ENCODE data around the gene STK25. TPM values are rescaled to one million over a fixed set of nuclear protein-coding genes. Genes with fewer than 3 reads are reported as not detected.

STK25 gene
- total RNA-seq, 1 donor from 2014 or later: 240 TPM

DNA sequence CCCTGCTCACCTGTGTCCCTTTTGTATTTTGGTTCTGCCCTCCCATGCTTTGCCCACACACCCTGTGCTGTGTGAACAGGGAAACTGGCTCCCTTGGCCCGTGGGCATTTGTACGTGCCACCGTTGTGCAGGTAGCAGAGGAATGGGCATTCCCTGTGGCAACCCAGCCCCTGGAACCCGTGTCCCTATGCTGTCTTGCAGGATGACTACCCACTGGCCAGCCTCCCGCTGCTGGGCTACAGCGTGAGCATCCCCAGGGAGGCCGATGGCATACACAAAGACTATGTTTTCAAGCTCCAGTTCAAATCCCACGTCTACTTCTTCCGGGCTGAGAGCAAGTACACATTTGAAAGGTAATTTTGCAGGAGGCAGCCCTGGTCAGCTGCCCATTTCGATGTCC is 15.3 kb downstream of the STK25 start:
- no peak for DNase-seq (ENCODE audit: low read depth)

DNA sequence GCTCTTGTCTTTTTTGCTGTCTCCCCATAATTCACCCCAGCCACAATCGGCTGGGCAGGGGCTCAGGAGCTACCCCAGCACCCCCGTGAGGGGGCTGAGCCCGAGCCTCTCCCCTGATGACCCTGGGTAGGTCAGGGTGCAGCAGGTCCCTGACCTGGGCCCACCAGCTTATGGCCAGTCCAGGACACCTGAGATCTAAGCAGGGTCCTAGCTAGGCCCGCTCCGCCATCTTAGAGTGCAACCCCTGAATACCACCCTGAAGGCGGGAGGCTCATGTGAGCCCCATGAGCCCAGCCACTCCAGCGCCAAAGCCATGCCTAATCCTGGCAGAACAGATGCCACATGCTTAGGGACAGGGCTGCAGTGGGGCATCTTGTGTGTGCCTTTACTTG is 16.2 kb downstream of the STK25 start:
- no peak for DNase-seq (ENCODE audit: low read depth)

DNA sequence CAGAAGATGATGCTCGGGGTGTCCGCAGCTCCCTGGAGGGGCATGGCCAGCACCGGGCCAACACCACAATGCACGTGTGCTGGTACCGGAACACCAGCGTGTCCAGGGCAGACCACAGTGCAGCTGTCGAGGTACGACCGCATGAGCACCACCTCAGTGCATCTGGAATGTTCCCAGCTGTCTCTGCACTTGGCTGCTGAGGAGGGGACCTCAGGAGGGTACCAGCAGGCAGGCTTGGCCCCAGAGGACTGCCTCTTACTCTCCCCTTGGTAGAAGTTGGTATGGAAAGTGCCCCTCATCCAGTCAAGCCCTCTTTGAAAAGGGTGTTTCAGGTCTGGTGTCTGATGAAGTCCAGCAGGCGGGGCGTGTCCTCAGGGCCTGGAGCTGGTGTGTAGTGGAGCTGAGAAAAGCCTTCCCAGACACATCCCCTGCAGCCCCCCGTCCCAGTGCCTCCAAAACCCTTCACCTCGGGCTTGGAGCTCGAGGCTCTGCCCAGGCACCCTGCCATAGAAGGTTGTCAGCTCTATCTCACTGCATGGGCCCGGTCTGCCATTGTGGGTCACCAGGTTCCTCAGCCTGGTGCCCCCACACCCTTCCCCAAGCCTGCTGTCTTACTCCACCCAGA is 16.7 kb downstream of the STK25 start:
- no peak for DNase-seq (ENCODE audit: low read depth)

DNA sequence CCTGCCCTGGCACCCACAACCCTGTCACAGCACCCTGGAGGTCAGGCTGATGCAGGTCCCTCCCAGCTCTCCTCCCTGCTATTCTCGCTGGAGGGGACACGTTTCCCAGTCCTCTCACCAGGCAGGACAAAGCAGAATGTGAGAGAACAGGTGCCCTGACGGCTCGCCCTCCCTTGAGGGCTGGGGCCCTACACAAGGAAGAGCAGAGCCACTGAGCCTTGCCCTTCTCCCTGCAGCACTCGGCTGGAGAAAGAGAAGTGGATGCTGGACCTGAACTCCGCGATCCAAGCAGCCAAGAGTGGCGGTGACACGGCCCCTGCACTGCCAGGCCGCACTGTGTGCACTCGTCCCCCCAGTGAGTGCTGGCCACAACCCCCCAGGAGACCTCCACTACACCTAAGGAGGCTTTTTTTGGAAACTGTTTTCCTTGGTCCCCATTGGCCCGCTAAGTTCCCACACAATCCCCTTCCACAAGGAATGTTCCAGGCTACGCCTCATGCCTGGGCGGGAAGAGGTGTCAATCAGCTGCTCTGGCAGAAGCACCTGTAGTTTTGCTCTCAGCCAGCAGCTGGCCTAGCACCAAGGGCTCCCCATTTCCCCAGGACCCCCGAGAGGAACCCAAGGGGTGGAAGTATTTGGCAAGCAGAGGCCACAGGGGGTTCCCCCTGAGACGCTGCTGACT is 17.4 kb downstream of the STK25 start:
- DNase-seq (ENCODE audit: low read depth): no peak

DNA sequence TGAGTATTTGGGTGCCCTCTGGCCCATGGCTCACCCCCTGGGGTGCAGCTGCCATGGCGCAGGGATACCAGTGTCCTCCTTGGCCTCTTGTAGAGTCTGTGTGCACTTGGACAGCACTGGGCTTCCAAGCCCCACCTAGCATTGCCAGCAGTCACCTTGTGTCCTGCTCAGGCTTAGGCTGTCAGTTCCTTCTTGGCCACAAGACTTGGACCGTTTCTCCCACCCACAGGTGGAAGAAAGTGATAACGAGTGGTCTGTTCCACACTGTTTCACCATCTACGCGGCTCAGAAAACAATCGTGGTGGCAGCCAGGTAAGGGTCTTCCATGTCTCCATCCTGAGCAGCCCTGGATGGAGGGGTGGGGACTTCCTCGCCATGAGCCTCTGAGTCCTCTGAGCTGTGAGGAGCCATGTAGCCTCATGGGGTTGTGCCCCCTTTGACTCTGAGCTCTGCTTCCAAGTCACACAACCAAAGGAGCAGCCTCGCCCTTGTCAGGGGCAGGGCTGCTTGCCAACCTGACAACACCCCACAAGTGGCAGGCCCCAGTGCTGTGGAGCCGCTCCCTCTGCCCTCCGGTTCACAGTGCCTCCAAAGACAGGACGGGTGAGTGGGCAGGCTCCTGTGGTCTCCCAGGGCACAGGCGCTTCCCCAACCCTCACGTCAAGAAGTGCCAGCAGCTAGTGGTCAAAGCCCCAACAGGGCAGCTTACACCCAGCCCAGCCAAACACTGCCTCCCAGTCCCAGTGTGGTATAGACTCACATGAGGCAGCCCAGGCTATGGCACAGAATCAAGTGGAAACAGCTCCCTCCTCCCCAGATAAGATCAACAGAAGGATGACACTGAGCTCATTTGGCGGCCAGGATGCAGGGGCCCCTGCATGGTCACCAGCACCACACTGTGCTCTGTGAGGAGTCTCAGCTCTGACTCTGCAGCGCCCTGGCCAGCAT is 18.4 kb downstream of the STK25 start:
- no peak for DNase-seq (ENCODE audit: low read depth)

DNA sequence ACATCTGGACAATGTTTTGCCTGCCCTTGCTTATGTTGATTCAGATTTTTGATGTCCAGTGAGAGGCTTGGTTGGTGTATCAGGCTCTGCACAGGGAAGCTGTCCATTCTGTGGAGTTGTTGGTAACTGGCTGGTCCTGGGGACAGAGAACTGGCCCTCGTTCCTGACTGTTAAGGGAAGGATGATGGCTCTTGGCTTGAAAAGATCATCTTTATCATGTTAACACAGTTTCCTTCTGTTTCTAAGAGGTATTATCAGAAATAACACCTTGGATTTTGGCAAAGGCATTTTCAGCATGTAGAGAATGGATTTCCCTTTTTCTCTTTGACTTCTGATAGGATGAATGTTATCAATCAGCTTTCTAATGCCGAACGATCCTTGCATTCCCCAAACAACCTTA is 19.3 kb downstream of the STK25 start:
- DNase-seq (ENCODE audit: low read depth): no peak

DNA sequence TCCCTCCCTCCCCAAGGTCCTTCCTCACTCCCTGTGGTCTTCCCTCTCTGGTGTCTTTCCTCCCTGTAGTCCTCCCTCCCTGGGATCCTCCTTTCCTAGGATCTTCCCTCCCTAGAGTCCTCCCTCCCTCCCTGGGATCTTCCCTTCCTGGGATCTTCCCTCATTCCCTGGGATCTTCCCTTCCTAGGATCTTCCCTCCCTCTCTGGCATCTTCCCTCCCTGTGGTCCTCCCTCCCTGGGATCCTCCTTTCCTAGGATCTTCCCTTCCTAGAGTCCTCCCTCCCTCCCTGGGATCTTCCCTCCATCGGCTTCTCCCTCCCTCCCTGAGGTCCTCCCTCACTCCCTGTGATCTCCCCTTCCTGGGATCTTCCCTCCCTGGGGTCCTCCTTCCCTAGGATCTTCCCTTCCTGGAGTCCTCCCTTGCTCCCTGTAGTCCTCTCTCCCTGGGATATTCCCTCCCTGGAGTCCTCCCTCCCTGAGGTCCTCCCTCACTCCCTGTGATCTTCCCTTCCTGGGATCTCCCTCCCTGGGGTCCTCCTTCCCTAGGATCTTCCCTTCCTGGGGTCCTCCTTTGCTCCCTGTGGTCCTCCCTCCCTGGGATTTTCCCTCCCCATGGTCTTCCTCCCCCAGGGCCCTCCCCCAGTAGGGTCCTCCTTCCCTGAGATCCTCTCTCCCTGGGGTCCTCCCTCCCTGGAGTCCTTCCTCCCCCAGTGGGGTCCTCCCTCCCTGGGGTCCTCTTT is 23.0 kb downstream of the STK25 start:
- no peak for DNase-seq (ENCODE audit: low read depth)

DNA sequence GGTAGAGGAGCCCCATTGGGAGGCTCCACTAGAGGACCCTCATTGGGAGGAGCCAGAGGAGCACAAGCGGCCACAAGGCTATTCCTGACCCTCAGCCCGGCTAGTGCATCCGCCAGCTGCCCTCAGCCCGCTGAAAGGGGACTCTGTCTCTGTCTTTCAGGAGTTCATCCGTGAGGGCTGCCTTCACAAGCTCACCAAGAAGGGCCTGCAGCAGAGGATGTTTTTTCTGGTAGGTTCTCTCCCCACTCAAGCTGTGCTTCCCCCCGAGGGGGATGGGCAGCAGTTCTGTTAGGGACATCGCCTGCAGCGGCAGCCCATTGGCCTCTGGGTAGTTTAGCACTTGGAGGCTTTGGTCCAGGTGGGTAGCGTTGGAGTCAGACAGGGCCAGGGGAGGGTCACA is 25.1 kb downstream of the STK25 start:
- DNase-seq (ENCODE audit: low read depth): no peak

DNA sequence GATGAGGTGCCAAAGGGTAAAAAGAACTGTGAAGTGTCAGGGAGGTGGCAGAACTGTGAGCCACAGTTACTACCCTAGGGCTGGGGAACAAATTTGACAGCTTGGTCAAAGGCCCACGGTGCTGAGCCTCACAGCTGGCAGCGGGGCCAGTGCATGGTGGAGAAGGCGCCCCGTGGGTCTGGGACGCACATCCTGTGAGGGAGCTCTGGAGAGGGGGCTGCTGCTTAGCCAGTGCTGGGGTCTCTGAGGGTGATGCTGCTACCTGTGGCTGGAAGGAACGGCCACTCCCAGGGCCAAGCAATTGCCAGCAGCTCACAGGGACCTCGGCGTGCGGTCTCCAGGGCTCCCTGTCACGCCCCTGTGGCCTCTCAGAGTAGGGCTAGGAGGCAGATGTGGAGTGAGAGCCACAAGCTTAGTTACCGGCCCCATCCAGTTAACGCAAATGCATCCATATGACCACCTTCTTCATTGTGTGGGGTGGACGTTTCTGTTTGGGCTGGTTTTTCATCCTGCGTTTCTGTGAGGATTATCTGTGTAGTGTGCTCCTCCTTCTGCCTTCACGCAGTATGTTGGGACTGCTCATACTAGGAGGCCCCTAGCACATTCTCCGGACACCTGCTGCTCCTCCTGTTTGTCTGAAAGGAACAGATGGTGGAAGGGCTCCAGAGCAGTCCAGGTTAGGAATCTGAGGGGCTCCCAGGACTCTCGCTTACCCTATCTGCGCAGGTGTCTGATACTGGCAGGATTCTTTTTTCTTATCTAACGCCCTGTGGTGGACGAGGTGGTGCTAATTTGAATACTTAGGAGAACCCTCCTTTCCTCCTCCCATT is 26.0 kb downstream of the STK25 start:
- DNase-seq (ENCODE audit: low read depth): no peak

DNA sequence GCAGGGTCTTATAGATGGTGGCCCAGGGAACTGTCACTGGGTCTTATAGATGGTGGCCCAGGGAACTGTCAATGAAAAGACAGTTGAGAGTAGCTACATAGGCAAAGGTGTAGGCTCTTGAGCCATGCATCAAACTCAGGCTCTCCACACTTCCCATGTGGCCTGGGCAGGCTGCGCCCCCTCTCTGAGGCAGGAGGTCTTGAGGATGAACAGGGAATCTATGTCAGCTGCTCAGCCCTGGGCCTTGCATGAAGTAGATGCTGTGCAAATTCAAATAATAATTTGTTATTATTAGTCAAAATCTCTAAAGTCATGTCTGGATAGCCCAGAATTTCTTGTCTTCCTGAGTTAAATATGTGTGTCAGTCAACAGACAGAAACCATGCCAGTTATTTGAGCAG is 26.7 kb downstream of the STK25 start:
- DNase-seq (ENCODE audit: low read depth): no peak

DNA sequence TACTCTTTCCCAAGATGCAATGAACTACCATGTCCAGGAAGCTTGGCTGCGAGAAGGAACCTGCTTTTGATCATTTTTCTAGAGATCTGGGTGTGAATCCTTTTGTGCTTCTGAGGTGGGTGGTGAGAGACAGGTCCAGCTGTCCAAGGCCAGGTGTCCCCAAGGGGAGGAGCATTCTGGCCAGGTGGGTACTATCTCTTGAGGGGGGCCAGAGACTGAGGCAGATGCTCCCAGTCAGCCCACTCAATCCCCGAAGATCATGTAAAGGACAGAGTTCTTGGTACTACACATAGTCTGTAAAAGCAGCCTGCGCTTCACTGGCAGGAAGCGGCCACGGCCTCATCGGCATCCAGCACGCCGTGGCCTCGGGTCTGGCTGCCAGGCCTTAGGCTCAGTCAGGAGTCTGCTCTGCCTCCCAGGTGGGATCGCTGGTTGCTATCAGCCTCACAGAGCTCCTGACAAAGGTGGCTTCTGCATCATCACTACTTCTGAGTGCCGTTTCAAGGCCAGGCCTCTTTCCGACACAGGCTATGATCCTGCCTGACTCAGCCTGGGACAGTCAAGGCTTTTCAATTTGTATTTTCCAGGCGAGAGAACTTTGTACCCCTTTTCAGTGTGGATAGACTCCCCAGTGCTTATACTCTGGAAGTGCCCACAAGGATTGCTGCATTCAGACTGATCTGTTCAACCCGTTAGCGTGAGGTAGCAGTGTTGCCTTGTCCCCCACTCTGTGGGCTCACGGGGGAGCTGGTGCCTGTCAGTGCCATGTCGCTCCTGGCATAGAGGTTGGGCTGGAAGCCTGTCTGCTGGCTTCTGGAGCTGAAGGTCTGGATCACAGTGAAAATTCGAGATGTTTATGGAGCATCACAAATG is 29.1 kb downstream of the STK25 start:
- DNase-seq (ENCODE audit: low read depth): no peak

DNA sequence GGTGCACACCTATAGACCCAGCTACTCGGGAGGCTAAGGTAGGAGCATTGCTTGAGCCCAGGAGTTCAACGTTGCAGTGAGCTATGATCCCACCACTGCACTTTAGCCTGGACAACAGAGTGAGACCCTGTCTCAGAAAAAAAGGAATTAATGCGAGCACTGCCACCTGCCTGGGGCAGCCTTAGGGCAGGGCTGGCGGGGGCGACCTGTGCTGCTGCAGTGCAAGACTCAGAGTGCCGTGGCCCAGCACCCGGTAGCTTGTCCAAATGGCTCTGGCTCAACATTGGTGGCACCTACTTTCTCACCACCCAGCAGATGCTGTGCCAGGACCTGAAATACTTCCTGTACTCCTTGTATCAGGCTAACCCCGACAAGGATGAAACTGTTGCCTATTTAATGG is 30.2 kb downstream of the STK25 start:
- no peak for DNase-seq (ENCODE audit: low read depth)

DNA sequence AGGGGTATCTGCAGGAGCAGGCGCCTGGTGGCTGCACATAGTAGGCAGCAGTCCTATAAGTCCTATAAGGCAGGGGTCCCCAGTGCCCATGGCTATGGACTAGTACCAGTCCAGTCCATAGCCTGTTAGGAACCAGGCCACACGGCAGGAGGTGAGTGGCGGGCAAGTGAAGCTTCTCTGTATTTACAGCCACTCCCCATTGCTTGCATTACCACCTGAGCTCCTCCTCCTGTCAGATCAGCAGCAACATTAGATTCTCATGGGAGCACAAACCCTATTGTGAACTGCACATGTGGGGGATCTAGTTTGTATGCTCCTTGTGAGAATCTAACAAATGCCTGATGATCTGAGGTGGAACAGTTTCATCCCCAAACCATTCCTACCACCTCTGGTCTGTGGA is 33.1 kb downstream of the STK25 start:
- no peak for DNase-seq (ENCODE audit: low read depth)

DNA sequence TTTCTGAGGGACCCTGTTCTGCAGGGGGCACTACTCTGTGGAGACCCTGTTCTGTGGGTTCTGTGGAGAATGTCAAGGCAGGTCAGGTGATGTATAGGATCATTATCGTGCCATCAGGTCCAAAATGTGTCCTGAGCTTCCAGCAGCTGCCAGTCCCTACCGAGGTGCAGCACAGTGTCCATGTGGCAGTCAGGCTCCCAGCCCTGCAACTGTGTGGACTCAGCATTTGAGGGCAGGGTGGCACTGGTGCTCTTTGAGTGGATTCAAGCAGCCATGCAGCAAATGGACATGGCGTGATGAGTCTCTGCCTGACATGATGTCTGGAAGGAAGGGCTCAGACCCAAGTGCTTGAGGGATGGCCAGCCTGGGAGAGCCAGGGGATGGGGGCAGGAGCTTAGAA is 35.0 kb downstream of the STK25 start:
- no peak for DNase-seq (ENCODE audit: low read depth)

DNA sequence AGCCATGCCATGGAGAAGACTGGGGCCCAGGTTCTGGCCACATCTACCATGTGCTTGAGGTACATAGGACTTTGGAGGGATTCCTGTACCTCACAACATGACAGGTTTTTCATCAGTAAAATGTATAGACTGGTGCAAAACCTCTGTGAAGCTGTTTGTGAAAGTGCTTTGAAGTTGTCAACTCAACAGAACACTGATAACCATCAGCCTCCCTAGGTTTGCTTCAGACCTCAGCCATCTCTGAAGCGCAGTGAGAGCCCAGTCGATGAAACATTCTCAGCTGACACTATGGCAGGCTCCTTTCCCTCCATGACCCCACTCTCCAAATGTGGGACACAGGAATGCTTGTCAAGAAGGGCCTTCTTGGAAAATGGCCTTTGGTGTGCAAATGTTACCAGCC is 38.6 kb downstream of the STK25 start:
- no peak for DNase-seq (ENCODE audit: low read depth)

DNA sequence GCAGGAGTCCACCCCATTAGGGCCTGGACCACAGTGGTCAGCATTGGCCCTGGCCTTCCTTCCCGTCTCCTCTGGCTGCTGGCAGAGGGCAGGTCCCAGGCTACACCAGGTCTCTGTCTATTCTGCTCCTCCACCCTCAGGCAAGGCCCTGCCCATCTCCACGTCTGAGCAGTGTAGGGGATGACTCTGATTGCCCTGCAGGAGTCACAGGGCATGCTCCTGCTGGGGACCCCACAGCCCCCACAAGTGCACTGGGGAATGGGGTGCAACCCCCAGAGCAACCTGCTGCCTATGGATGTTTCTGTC is 40.0 kb downstream of the STK25 start:
- DNase-seq (ENCODE audit: low read depth): no peak

DNA sequence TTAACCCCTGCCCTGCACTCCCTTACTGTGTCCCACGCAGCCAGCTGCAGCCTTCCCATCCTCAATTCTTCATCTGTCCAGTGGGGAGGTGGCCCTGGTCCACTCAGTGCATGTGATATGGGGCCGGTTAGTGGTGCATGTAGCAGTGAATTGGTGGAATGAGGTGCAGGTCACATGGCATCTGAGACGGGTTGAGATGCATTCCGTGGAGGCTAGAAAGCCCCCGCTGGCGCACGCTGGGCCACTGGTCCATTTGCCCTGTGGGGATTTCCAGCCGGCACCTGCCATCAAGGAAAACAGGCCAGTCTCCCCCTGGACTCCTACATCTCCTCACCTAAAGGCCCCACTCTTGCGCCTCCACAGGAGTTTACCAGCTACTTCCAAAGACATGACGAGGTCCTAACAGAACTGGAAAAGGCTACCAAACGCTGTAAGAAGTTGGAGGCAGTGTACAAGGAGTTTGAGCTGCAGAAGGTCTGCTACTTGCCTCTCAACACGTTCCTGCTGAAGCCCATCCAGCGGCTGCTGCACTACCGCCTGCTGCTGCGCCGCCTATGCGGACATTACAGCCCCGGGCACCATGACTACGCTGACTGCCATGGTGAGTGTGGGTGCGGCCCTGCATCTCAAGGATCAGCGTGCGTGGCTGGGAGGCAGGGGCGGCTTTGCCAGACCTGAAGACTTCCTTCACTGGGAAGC is 40.5 kb downstream of the STK25 start:
- DNase-seq (ENCODE audit: low read depth): no peak

DNA sequence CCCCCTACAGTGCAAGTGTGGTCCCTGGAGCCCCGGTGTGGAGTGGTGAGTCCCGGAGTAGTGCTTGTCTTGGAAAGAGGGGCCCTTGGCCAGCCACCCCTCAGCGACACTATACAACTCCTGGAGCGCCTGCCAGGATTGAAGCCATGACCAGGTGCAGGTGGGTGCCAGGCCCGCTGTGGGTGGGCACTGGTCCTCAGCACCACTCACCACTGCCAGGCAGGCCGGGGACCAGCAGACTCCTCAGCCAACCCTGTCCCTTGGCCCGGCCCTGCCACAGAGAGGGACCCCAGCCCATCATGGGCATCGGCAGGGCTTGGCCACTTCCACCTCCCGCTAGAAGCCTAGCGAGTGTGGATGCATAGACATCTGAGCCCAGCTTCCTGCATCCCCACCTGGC is 42.2 kb downstream of the STK25 start:
- no peak for DNase-seq (ENCODE audit: low read depth)

DNA sequence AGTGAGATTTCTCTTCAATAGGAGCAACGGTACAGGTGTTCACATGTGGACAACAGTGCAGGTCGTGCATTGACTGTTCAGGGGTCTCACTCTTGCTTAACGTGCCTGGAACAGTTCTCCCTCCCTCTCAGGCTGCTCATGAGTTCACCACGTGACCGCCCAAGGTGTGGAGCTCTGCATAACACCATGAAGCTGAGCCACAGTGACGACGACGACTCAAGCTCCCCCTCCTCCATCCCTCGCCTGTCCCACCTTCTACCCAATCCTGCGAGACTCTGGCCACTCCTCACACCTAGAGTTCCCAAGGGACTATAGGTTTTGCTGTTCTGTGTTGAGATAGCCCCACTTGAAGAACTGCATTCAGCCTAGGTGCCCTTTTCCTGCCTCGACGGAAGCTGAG is 42.8 kb downstream of the STK25 start:
- no peak for DNase-seq (ENCODE audit: low read depth)

Measured in renal cortical epithelial cell (primary cell).